Measurements from ENCODE around the gene SH3PXD2B. TPM values are rescaled to one million over a fixed set of nuclear protein-coding genes. Genes with fewer than 3 reads are reported as not detected.

Gene SH3PXD2B
- total RNA-seq, 2 experiments from 2014 or later: 0.60 to 0.95 TPM

DNA sequence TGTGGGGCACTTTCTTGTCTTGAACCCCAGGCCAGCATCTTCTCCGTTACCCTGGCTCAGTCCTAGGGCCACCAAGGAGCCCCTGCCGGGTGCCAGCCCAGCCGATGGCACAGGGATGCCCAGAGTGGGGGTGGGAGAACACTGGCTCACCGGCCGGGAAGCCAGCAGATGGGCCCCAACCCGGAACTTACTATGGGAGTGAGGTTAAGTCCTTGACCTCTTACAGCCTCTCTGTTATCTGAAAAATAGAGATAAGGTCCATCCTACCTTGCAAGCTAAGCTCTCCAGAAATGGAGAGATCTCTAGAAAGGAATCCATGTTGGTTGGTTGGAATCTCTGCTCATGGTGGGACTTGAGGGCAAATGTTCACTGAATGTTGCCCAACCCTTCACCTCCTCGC lies 20.8 kb downstream of the SH3PXD2B start:
- no peak for DNase-seq
- H3K27ac Mint-ChIP-seq: no peak overlapping the region
- Histone ChIP-seq H3K4me1 (ENCODE audit: insufficient read depth, low read length) (no peaks in the 10 kb centered on the region), H3K36me3 (ENCODE audit: insufficient read depth, low read length) (no peaks in the 10 kb centered on the region), H3K9me3 (ENCODE audit: control insufficient read depth in 1 of 2, insufficient read depth in 1 of 2, low read length in 2 of 2) (peaks cover 0 to 12% of the 10 kb centered on the region in 2 experiments), H3K4me3 (ENCODE audit: low read length) (no peak overlapping the region), H3K27ac (ENCODE audit: low read depth in 1 of 2, low read length in 2 of 2) (no peak overlapping the region), H3K27me3 (ENCODE audit: control insufficient read depth in 1 of 2, insufficient read depth in 2 of 2, low read length in 2 of 2) (no peaks in the 10 kb centered on the region)
- intact Hi-C loops (cut with DNase I, micrococcal nuclease): no loop called here
- no peaks in the 10 kb centered on the region for H3K27me3 Mint-ChIP-seq
- no peak overlapping the region for H3K4me3 Mint-ChIP-seq
- CTCF ChIA-PET: no interaction called here
- no peaks in the 10 kb centered on the region for H3K4me1 Mint-ChIP-seq (ENCODE audit: low read depth)
- TF ChIP-seq CTCF (IDR thresholded peaks at IDR 0.05): no peak
- POLR2A ChIA-PET: no interaction called here
- no peak for ATAC-seq (ENCODE audit: poor library complexity)
- no peaks in the 10 kb centered on the region for H3K9me3 Mint-ChIP-seq
- H3K36me3 Mint-ChIP-seq (ENCODE audit: low read depth): no peaks in the 10 kb centered on the region

GRCh38 chr5:172433071-172433470 lies 21.3 kb downstream of the SH3PXD2B start:
- POLR2A ChIA-PET: no interaction called here
- Histone ChIP-seq H3K27me3 (ENCODE audit: control insufficient read depth in 1 of 2, insufficient read depth in 2 of 2, low read length in 2 of 2) (no peaks in the 10 kb centered on the region), H3K4me1 (ENCODE audit: insufficient read depth, low read length) (no peaks in the 10 kb centered on the region), H3K36me3 (ENCODE audit: insufficient read depth, low read length) (no peaks in the 10 kb centered on the region), H3K4me3 (ENCODE audit: low read length) (no peak overlapping the region), H3K9me3 (ENCODE audit: control insufficient read depth in 1 of 2, insufficient read depth in 1 of 2, low read length in 2 of 2) (peaks cover 0 to 12% of the 10 kb centered on the region in 2 experiments), H3K27ac (ENCODE audit: low read depth in 1 of 2, low read length in 2 of 2) (no peak overlapping the region)
- ATAC-seq (ENCODE audit: poor library complexity) (no peak), DNase-seq (no peak)
- intact Hi-C loops (cut with DNase I, micrococcal nuclease): no loop called here
- Mint-ChIP-seq H3K9me3 (no peaks in the 10 kb centered on the region), H3K27ac (no peak overlapping the region), H3K4me1 (ENCODE audit: low read depth) (no peaks in the 10 kb centered on the region), H3K36me3 (ENCODE audit: low read depth) (no peaks in the 10 kb centered on the region), H3K27me3 (no peaks in the 10 kb centered on the region), H3K4me3 (no peak overlapping the region)
- CTCF ChIA-PET: no interaction called here
- no peak for TF ChIP-seq CTCF (IDR thresholded peaks at IDR 0.05)

DNA sequence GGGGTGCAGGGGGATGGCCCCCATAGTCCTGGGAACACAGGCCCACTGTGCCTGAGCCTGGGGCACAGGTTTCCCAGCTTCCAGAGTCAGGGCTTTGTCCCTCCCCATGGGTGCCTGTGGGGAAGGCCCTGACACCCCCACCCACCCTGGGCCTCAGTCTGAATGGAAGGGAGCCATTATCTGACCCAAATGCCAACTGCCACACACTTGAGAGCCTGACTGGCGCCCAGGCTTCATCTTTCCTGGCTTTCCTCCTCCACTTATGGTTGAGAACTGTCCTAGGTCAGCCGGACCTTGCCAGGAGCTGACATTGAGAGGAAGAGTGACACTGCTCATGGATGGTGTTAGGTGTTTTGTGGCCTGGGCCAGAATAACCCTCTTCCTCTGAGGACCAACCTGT lies 24.0 kb downstream of the SH3PXD2B start:
- Histone ChIP-seq H3K4me1 (ENCODE audit: insufficient read depth, low read length) (no peaks in the 10 kb centered on the region), H3K4me3 (ENCODE audit: low read length) (no peak overlapping the region), H3K9me3 (ENCODE audit: control insufficient read depth in 1 of 2, insufficient read depth in 1 of 2, low read length in 2 of 2) (peaks cover 0 to 7% of the 10 kb centered on the region in 2 experiments), H3K27me3 (ENCODE audit: control insufficient read depth in 1 of 2, insufficient read depth in 2 of 2, low read length in 2 of 2) (no peaks in the 10 kb centered on the region), H3K27ac (ENCODE audit: low read depth in 1 of 2, low read length in 2 of 2) (no peak overlapping the region), H3K36me3 (ENCODE audit: insufficient read depth, low read length) (no peaks in the 10 kb centered on the region)
- intact Hi-C loops (cut with DNase I, micrococcal nuclease): no loop called here
- no peak for TF ChIP-seq CTCF (IDR thresholded peaks at IDR 0.05)
- H3K4me1 Mint-ChIP-seq (ENCODE audit: low read depth): no peaks in the 10 kb centered on the region
- ChIA-PET POLR2A (no interaction called here), CTCF (no interaction called here)
- ATAC-seq (ENCODE audit: poor library complexity) (no peak), DNase-seq (no peak)
- no peak overlapping the region for H3K4me3 Mint-ChIP-seq
- no peaks in the 10 kb centered on the region for H3K27me3 Mint-ChIP-seq
- no peaks in the 10 kb centered on the region for H3K36me3 Mint-ChIP-seq (ENCODE audit: low read depth)
- H3K27ac Mint-ChIP-seq: no peak overlapping the region
- H3K9me3 Mint-ChIP-seq: no peaks in the 10 kb centered on the region

Measured in CD4-positive, alpha-beta T cell (primary cell).